PFSK-1 (cell line): Measurements from ENCODE around the gene PTPRO.

Experiments used
- FOXP2 ChIP-seq: optimal IDR thresholded peaks from 2 replicates; pipeline ENCODE3; 2011; ENCODE audit warnings: borderline replicate concordance, control low read depth, inconsistent platforms; ENCODE audit not compliant: insufficient read depth; ENCODE audit errors: extremely low read length, extremely low read depth
- POLR2AphosphoS5 ChIP-seq: IDR thresholded peaks from 2 replicates; pipeline ENCODE4 v1.6.1; 2012; ENCODE audit warnings: low read depth, mild to moderate bottlenecking, control low read depth, low read length, moderate library complexity
- SIN3A ChIP-seq: IDR thresholded peaks from 2 replicates; pipeline ENCODE4 v1.6.1; 2012; ENCODE audit warnings: mild to moderate bottlenecking, low read length, moderate library complexity, borderline replicate concordance; ENCODE audit not compliant: insufficient read depth
- TAF1 ChIP-seq: IDR thresholded peaks from 2 replicates; pipeline ENCODE4 v1.6.1; 2012; ENCODE audit warnings: low read length, control low read depth, borderline replicate concordance; ENCODE audit not compliant: insufficient read depth
- TF ChIP-seq, protein P1 (sequence below), 2 experiments: IDR thresholded peaks; 2 replicates each; pipeline versions ENCODE4 v1.6.1 to v1.8.0; 2011 to 2012; ENCODE audit warnings: low read depth in 2 of 2, low read length in 2 of 2, control low read depth in 1 of 2, inconsistent platforms in 1 of 2, mild to moderate bottlenecking in 1 of 2, moderate library complexity in 1 of 2; ENCODE audit not compliant: insufficient read depth in 1 of 2

PTPRO gene

DNA sequence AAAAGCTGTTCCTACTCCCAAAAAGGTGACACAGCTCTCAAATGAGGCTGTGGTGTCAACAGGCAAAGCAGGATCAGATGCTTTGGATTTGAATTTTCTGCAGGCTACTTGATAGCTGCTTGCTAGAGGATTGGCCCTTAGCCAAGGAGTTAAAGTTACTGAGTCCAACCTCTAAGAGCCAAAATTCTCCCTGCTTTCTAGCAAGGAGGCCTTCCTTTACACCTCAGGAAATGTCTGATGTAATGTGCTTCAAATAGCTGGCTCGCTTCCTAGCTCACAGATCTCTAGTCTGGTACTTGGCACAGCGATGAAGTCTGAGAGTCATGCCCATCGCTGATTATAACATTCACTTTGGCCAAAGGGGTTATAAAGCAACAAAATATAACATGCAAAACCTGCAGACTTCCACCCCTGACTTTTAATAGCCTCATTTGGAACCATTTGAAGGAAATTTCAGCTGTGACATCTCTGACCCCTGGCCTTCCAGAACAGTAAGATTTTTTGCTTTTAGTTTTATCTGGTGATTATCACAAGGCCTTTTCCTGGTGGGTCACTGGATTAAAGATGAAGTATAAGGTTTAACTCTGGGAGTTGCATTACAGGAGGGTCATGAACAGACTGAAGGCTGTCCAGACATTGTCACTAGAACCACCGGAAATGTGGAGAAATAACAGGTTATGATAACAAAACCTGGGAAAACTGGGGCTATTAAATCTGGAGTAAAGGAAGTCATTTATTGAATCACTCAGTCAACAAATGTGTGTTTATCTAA is 277.1 kb downstream of the PTPRO start:
- TF ChIP-seq, protein P1, sequence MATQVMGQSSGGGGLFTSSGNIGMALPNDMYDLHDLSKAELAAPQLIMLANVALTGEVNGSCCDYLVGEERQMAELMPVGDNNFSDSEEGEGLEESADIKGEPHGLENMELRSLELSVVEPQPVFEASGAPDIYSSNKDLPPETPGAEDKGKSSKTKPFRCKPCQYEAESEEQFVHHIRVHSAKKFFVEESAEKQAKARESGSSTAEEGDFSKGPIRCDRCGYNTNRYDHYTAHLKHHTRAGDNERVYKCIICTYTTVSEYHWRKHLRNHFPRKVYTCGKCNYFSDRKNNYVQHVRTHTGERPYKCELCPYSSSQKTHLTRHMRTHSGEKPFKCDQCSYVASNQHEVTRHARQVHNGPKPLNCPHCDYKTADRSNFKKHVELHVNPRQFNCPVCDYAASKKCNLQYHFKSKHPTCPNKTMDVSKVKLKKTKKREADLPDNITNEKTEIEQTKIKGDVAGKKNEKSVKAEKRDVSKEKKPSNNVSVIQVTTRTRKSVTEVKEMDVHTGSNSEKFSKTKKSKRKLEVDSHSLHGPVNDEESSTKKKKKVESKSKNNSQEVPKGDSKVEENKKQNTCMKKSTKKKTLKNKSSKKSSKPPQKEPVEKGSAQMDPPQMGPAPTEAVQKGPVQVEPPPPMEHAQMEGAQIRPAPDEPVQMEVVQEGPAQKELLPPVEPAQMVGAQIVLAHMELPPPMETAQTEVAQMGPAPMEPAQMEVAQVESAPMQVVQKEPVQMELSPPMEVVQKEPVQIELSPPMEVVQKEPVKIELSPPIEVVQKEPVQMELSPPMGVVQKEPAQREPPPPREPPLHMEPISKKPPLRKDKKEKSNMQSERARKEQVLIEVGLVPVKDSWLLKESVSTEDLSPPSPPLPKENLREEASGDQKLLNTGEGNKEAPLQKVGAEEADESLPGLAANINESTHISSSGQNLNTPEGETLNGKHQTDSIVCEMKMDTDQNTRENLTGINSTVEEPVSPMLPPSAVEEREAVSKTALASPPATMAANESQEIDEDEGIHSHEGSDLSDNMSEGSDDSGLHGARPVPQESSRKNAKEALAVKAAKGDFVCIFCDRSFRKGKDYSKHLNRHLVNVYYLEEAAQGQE (IDR thresholded peaks at IDR 0.05; ENCODE audit: insufficient read depth in 1 of 2, low read depth in 2 of 2, low read length in 2 of 2): no peak
- TF ChIP-seq POLR2AphosphoS5 (no peak), TAF1 (no peak), SIN3A (no peak), FOXP2 (no peak)

DNA sequence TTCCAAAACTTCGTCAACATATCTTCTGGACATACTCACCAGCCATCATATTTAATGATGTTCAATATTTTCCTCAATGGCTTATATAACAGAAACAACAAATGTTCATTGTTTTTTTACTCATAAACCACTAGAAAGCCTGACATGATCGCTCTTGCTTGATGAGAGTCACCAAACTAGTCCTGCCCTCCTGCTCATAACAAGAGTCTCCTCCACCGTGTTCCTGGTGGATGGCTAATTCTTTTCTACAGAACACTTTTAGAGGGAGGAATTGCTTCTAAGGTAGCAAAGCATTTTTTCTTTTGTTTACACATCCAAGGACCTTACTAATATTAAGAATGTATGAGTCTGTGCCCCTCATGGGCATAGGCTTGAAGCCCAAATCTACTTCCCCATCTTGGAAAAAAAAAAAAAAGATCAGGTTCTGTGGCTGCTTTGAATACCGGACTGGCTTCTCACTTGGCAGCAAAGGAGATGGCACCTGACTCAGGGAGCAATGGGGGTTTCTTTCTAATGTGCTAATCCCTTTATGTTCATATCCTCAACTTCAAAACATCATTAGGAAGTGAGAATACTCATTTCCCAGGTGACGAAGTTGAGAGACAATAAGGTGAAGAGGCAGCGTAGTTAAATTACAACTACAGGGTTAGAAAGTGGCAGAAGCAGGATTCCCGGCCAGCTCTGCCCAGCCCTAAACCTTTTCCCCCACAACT is 278.1 kb downstream of the PTPRO start:
- TF ChIP-seq FOXP2 (no peak), SIN3A (no peak), TAF1 (no peak), POLR2AphosphoS5 (no peak)
- TF ChIP-seq, protein P1 (IDR thresholded peaks at IDR 0.05; ENCODE audit: insufficient read depth in 1 of 2, low read depth in 2 of 2, low read length in 2 of 2): no peak

DNA sequence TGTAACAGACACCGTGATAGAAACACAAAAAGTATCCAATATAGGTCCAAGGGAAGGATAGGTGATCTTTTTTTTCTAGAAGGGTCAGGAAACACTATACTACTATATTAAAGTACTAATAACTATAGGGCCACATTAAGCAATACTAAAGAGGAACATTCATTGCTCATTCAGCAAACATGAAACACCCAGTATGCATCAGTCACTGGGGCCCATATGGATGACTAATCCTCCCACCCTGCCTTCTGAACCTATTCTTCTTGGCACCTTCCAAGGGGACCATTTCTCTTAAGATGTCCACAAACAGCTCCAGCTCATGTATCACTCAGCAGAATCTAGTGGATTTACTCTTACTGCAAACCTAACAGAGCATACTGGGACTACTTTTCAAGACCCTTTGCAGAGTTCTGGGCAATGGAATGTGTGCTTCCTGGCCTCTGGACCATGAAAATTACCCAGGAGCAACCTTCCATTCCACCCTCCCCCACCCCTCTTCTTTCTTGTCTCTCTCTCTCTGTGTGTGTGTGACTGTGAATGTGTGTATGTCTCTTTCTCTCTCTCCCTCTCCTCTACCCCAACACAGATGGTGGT is 279.0 kb downstream of the PTPRO start:
- TF ChIP-seq POLR2AphosphoS5: no peak
- TF ChIP-seq FOXP2: no peak
- TF ChIP-seq TAF1: no peak
- TF ChIP-seq SIN3A: no peak
- TF ChIP-seq, protein P1 (IDR thresholded peaks at IDR 0.05; ENCODE audit: insufficient read depth in 1 of 2, low read depth in 2 of 2, low read length in 2 of 2): no peak

DNA sequence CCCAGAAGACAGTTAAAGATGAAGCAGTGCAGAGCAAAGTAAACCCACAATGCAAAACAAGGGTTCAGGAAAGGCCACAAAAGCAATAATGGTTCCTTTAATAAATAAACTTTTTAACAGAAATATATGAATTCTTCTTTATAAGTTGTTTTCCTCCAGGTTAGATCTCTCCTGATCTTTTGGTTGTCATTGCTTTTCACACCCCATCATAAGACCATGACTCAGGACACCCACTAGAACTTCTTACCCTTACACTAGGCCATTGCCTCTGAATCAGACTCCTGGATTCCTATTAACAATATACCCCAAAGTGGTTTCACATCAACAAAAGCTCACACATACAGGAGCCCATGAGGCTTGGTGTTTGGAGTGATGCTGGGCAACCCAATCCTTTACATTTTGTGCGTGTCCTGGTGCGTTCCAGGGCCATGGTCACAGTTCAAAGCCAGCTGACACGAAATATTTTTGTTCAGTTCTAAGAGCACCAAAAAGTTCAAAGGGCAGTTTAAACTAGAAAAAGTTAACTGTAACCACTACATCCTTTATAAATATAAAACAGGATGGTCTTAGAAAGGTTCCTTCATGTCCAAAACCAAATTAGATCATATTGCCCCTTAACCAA is 279.9 kb downstream of the PTPRO start:
- no peak for TF ChIP-seq SIN3A
- TF ChIP-seq, protein P1 (IDR thresholded peaks at IDR 0.05; ENCODE audit: insufficient read depth in 1 of 2, low read depth in 2 of 2, low read length in 2 of 2): no peak
- no peak for TF ChIP-seq TAF1
- no peak for TF ChIP-seq POLR2AphosphoS5
- TF ChIP-seq FOXP2: no peak
